Psoas muscle (tissue), 8 donors: ENCODE results near the gene TTYH3. TPM values are rescaled to one million over a fixed set of nuclear protein-coding genes. Genes with fewer than 3 reads are reported as not detected.

Source experiments
- ATAC-seq, 4 donors: fragments of 200-7000 bp; cut with Tn5 transposase; one replicate each; pipeline ENCODE4 v1.9.1; 2020; ENCODE audit warnings: moderate library complexity in 3 of 4, mild to moderate bottlenecking in 2 of 4
- DNase-seq, 2 donors: peaks; one replicate each; pipeline ENCODE4 v3.0.0-alpha.2; 2020
- H3K27ac ChIP-seq: fragments of 200-600 bp; one replicate; pipeline ENCODE4 v1.8.0; 2022
- H3K27me3 ChIP-seq, 3 donors: fragments of 200-600 bp in 1 of 3; one replicate each; pipeline versions ENCODE4 v1.6.1 to v1.8.0; 2013 to 2022; ENCODE audit warnings: low read length in 2 of 3, mild to moderate bottlenecking in 2 of 3, moderate library complexity in 1 of 3; ENCODE audit not compliant: insufficient read depth in 3 of 3
- H3K36me3 ChIP-seq, 2 donors: fragments of 200-600 bp in 1 of 2; one replicate each; pipeline versions ENCODE4 v1.6.1 to v1.8.0; 2013 to 2022; ENCODE audit warnings: low read depth in 1 of 2, mild to moderate bottlenecking in 1 of 2, moderate library complexity in 1 of 2; ENCODE audit not compliant: insufficient read depth in 1 of 2
- H3K4me1 ChIP-seq: fragments of 200-600 bp; one replicate; pipeline ENCODE4 v1.8.0; 2022
- H3K4me3 ChIP-seq: fragments of 200-600 bp; one replicate; pipeline ENCODE4 v1.8.0; 2022; ENCODE audit warnings: mild to moderate bottlenecking
- H3K9me3 ChIP-seq: fragments of 200-600 bp; one replicate; pipeline ENCODE4 v1.8.0; 2022
- CTCF ChIP-seq: fragments of 200-600 bp; IDR thresholded peaks from one replicate; pipeline ENCODE4 v1.8.0; 2022; ENCODE audit warnings: antibody characterized with exemption
- WGBS, 3 donors: extraction: QIAGEN DNeasy Blood & Tissue Kit; methylation state at CpG; one replicate each; pipeline versions ENCODE4 v1.1.6 to v1.1.7; 2013; 5-methylcytosine and 5-hydroxymethylcytosine counted together
- intact Hi-C, 2 donors: fragments of 100-400 bp; cut with DNase I; formaldehyde crosslinking; loops; one replicate each; pipeline versions ENCODE4 v1.11.0 to v1.14.2; 2022
- polyA plus RNA-seq, 3 donors: library from polyadenylated mRNA; stranded (reverse); fragments of 200-250 nt; gene quantifications; one replicate each; pipeline ENCODE4 v1.2.3, GENCODE V29; 2013
- total RNA-seq, 4 donors: library from RNA; stranded (reverse); fragmentation: NEBNext Ultra II Directional in 2 of 4; extraction: Animal tissue kit (Norgen Biotek cat#: 25700) in 2 of 4; gene quantifications; one replicate each; pipeline versions ENCODE4 v1.2.1 to v1.2.4, GENCODE V29; 2021 to 2023
- donor health status: healthy with polysubstance abuse.
- donor health status: DM: no; HTN: no; CAD: no; lungs with moderate emphysema.
- donor health status: Bipolar disorder and iron deficiency.
- donor health status: healthy.
- donor health status: DM: yes; HTN: yes; CAD: no.
- donor health status: DM: no; HTN: no; CAD: no.
- donor health status: DM: no; HTN: no; CAD: no.
- donor health status: DM: yes; HTN: yes; CAD: no.

The TTYH3 gene
- total and polyA plus RNA-seq, 7 donors: 1.3 to 11.3 (median 6.5) TPM

GRCh38 chr7:2637066-2637471, 5.3 kb downstream of the TTYH3 start:
- ATAC-seq: no peak
- intact Hi-C loops: no loop called here
- Histone ChIP-seq H3K9me3 (no peaks in the 10 kb centered on the region), H3K27ac (no peak overlapping the region), H3K4me1 (peaks cover 50% of the 10 kb centered on the region), H3K4me3 (no peak overlapping the region), H3K36me3 (no peaks in the 10 kb centered on the region), H3K27me3 (no peaks in the 10 kb centered on the region)
- no peak for TF ChIP-seq CTCF
- WGBS, 3 donors: 84 to 94% (median 84%) methylated on average over 17 of the region's 17 CpGs
- DNase-seq: peak in 1 of 2 donors; percentile 30

GRCh38 chr7:2637505-2638223, 5.9 kb downstream of the TTYH3 start:
- H3K4me3 ChIP-seq: peak overlapping the region; percentile 18
- intact Hi-C loops: no loop called here
- no peaks in the 10 kb centered on the region for H3K27me3 ChIP-seq
- peak overlapping the region; percentile 62 for H3K27ac ChIP-seq
- H3K9me3 ChIP-seq: no peaks in the 10 kb centered on the region
- TF ChIP-seq CTCF: no peak
- DNase-seq: peak; percentile 69 to 76
- no peaks in the 10 kb centered on the region for H3K36me3 ChIP-seq
- peaks cover 49% of the 10 kb centered on the region for H3K4me1 ChIP-seq
- ATAC-seq: no peak
- WGBS, 3 donors: 56 to 71% (median 63%) methylated on average over 21 to 23 of the region's 23 CpGs

- Histone ChIP-seq H3K36me3 (no peaks in the 10 kb centered on the region), H3K9me3 (no peaks in the 10 kb centered on the region), H3K27ac (peak overlapping the region; percentile 62), H3K4me3 (peak overlapping the region; percentile 18), H3K27me3 (no peaks in the 10 kb centered on the region), H3K4me1 (peaks cover 48% of the 10 kb centered on the region)
- WGBS, 3 donors: 21 to 35% (median 28%) methylated on average over 25 to 34 of the region's 34 CpGs
- TF ChIP-seq CTCF: no peak
- ATAC-seq (peak; percentile 21 to 69 (median 41)), DNase-seq (peak; percentile 76 to 87)
- intact Hi-C loops: no loop called here
Measured at GRCh38 chr7:2638224-2638991, 6.6 kb downstream of the TTYH3 start.

- WGBS, 3 donors: 29 to 50% (median 35%) methylated on average over 22 to 24 of the region's 24 CpGs
- ATAC-seq (peak; percentile 13 to 45 (median 42)), DNase-seq (no peak)
- Histone ChIP-seq H3K4me3 (peak overlapping the region; percentile 13), H3K9me3 (no peaks in the 10 kb centered on the region), H3K27me3 (no peaks in the 10 kb centered on the region), H3K4me1 (peaks cover 44% of the 10 kb centered on the region), H3K27ac (peak overlapping the region; percentile 62), H3K36me3 (no peaks in the 10 kb centered on the region)
- intact Hi-C loops: no loop called here
- no peak for TF ChIP-seq CTCF
Measured at GRCh38 chr7:2639181-2639681, 7.4 kb downstream of the TTYH3 start.
